Measurements from ENCODE around the gene HEXA.
"Not testable (repeated sequence)": the region's sequence is repeated elsewhere in the genome, so short reads cannot be mapped to it uniquely, and the experiment has no call there.

Gene HEXA

DNA sequence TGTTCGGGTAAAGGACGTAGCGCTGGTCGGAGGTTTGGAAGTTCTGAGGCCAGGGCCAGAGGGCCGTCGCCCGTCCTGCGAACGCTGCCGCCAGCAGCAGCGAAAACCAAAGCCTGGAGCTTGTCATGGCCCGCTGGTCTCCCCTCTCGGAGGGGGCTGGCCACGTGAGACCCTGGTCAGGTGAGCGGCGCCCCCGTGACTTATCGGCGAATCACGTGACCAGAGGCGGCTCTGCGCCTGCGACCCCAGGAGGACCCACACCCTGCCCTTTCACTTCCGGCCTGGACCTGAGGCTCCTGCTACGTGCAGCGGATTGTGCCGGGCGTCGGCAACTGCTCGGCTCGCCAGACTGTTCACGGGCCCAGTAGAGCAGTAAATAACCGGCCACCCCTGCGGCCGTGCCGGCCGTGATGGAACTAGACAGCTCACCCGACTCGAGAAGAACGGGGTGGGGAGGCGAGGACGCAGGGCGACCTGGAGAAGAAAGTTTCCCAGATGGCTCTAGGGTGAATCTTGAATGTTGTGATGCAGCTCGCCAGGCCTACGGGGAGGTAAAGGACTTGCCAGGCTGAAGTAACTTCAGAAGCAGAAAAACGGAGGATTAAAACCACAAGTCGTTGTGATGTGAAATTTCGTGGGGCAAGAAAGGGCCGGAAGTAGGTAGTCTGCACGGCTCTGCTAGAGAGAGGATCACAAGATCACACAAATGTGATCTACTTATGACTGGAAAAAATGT is at the start of gene HEXA:
TSS of gene HEXA (minus strand) at position 169 of the 736 bp plus-strand sequence. CDS start at position 127, 42 bp downstream.
- ATAC-seq: peak; percentile 91
- peak within 1 kb of the TSS; percentile 100 for H3K4me3 Mint-ChIP-seq
- DNase-seq: peak; percentile 99
- H3K27ac Mint-ChIP-seq: peak within 1 kb of the TSS; percentile 100
- H3K27me3 Mint-ChIP-seq: peaks cover 3% of the 10 kb centered on the region
- peaks cover 41% of the 10 kb centered on the region for H3K4me1 Mint-ChIP-seq
- H3K9me3 Mint-ChIP-seq: no peaks in the 10 kb centered on the region
- H3K36me3 Mint-ChIP-seq (ENCODE audit: low read depth): peaks cover 8% of the 10 kb centered on the region

DNA sequence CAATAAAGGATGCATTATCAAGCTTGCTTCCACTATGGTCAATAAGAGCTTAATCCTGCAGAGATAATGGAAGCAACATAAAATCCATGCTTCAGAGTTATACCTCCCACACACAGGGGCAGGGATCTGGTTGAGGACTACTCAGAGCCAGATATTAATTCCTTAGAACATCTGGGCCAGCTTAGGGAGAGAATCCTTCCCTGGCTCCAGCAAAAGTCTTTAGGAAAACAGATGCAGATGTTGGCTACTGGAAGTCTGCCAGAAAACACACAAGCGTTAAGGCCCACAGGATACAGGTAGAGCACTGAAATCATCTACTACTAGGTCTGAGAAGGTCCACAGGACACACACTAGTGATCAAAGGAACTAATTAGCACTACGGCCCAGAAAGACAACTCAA is 47.4 kb upstream of the HEXA start:
- no peaks in the 10 kb centered on the region for H3K4me1 Mint-ChIP-seq
- H3K36me3 Mint-ChIP-seq (ENCODE audit: low read depth): peaks cover 2% of the 10 kb centered on the region
- ATAC-seq (no peak), DNase-seq (no peak)
- H3K4me3 Mint-ChIP-seq: no peak overlapping the region
- no peak overlapping the region for H3K27ac Mint-ChIP-seq
- no peaks in the 10 kb centered on the region for H3K27me3 Mint-ChIP-seq
- peaks cover 23% of the 10 kb centered on the region for H3K9me3 Mint-ChIP-seq

DNA sequence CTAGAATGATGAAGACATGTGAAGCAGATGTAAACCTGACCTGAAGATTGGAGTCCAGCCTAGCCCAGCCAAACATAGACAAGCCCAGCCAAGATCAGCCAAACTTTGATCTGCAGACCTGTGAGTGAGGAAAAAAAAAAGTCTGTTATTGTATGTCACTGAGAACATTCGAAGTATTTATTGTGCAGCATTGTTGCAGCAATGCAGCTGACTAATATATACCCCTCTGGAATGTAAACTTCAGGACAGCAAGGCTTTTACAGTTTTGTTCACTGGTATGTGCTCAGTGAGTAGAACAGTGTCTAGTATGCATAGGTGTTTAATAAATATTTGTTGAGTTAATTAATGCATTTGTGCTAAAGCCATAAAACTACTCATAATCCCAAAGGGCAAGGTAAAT is 45.7 kb upstream of the HEXA start:
- H3K9me3 Mint-ChIP-seq: peaks cover 17% of the 10 kb centered on the region
- H3K27ac Mint-ChIP-seq: no peak overlapping the region
- DNase-seq: no peak
- no peaks in the 10 kb centered on the region for H3K36me3 Mint-ChIP-seq (ENCODE audit: low read depth)
- H3K4me1 Mint-ChIP-seq: no peaks in the 10 kb centered on the region
- no peak for ATAC-seq
- H3K4me3 Mint-ChIP-seq: no peak overlapping the region
- H3K27me3 Mint-ChIP-seq: no peaks in the 10 kb centered on the region

DNA sequence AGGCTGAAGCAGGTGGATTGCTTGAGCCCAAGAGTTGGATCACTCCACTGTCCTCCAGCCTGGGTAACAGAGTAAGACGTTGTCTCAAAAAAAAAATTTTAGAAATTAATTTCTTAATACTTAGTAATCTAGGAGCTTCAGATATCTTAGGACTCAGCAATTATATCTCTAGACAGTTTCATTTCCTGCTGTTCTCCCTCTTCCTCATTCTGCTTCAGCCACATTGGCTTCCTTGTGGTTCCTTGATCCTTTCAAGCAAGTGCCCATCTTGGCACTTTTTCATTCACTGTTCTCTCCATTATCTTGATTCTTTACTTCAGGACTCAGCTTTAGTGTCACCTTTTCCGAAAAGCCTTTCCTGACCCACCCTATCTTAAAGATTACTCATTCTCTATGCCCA is 44.8 kb upstream of the HEXA start:
- Mint-ChIP-seq H3K4me3 (no peak overlapping the region), H3K9me3 (peaks cover 12% of the 10 kb centered on the region), H3K4me1 (no peaks in the 10 kb centered on the region), H3K27ac (no peak overlapping the region), H3K27me3 (no peaks in the 10 kb centered on the region), H3K36me3 (ENCODE audit: low read depth) (no peaks in the 10 kb centered on the region)
- no peak for DNase-seq
- no peak for ATAC-seq

DNA sequence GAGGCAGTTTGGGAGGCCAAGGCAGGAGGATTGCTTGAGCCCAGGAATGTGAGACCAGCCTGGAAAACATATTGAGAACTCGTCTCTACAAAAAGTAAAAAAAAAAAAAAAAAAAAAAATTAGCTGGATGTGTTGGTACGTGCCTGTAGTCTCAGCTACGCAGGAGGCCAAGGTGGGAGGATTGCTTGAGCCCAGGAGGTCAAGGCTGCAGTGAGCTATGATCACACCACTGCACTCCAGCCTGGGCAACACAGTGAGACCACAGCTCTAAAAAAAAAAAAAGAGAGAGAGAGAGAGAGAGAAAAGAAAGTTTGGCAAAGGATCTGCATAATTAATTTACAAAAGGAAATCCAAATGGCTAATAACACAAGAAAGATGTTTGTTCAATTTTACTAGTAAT is 44.0 kb upstream of the HEXA start:
- not testable (repeated sequence) for H3K4me1 Mint-ChIP-seq; DNase-seq; H3K27me3 Mint-ChIP-seq; H3K9me3 Mint-ChIP-seq; H3K4me3 Mint-ChIP-seq; ATAC-seq; H3K36me3 Mint-ChIP-seq (ENCODE audit: low read depth); H3K27ac Mint-ChIP-seq

DNA sequence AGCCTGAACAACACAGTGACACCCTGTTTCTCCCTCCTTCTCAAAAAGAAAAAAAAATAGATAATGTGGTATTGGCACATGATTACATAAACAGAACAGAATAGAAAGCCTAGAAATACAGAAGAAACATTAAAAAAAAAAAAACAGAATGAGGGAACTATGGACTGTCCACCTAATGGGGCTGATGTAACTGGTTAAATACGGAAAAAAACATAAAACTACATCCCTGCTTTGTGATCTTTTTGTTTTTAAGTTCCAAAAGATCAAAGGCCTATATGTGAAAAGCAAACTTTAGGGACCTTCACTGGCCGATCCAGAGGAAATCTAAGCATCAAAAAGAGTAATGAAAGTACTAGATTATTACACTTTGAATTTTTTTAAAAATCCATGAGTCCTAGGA is 39.5 kb upstream of the HEXA start:
- H3K27ac Mint-ChIP-seq: no peak overlapping the region
- no peaks in the 10 kb centered on the region for H3K9me3 Mint-ChIP-seq
- H3K36me3 Mint-ChIP-seq (ENCODE audit: low read depth): no peaks in the 10 kb centered on the region
- DNase-seq (no peak), ATAC-seq (no peak)
- peaks cover 7% of the 10 kb centered on the region for H3K27me3 Mint-ChIP-seq
- H3K4me3 Mint-ChIP-seq: no peak overlapping the region
- no peaks in the 10 kb centered on the region for H3K4me1 Mint-ChIP-seq

DNA sequence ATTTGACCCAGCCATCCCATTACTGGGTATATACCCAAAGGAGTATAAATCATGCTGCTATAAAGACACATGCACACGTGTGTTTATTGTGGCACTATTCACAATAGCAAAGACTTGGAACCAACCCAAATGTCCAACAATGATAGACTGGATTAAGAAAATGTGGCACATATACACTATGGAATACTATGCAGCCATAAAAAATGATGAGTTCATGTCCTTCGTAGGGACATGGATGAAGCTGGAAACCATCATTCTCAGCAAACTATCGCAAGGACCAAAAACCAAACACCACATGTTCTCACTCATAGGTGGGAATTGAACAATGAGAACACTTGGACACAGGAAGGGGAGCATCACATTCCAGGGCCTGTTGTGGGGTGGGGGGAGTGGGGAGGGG is 37.5 kb upstream of the HEXA start:
- ATAC-seq; H3K27me3 Mint-ChIP-seq; H3K4me1 Mint-ChIP-seq; H3K9me3 Mint-ChIP-seq; DNase-seq; H3K27ac Mint-ChIP-seq; H3K36me3 Mint-ChIP-seq (ENCODE audit: low read depth); H3K4me3 Mint-ChIP-seq: not testable (repeated sequence)

DNA sequence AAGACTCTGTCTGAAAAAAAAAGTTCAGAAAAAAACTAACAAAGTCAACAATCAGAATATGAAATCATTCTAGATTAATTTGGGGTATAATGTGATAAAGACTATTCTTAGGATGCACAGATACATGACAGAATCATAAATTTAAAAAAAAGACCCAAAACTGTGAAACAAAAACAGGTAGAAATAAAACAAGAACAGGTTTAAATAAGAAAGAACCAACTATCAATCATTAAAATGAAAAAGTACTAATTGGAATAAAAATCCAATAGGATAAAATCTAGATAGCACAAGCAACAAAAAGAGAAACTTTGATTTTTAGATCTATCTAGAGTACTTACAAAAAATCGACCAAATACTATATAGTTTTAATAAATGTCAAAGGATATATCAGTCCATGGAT is 35.7 kb upstream of the HEXA start:
- DNase-seq: no peak
- H3K27me3 Mint-ChIP-seq: peaks cover 11% of the 10 kb centered on the region
- H3K27ac Mint-ChIP-seq: no peak overlapping the region
- no peak overlapping the region for H3K4me3 Mint-ChIP-seq
- H3K9me3 Mint-ChIP-seq: no peaks in the 10 kb centered on the region
- no peaks in the 10 kb centered on the region for H3K36me3 Mint-ChIP-seq (ENCODE audit: low read depth)
- ATAC-seq: no peak
- H3K4me1 Mint-ChIP-seq: no peaks in the 10 kb centered on the region

DNA sequence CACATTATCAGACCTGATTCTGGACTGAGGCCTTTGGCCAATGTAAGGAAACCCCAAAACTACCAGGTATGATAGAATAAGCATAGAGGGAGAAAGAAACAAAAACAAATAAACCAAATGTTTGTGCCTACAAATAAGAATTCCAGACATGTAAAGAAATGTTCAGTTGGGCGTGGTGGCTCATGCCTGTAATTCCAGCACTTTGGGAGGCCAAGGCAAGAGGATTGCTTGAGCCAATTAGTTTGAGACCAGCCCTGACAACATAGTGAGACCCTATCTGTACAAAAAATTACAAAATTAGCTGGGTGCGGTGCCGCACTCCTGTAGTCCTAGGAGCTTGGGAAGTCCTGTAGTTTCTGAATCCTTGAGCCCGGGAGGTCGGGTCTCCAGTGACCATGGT is 35.3 kb upstream of the HEXA start:
- Mint-ChIP-seq H3K4me1 (no peaks in the 10 kb centered on the region), H3K36me3 (ENCODE audit: low read depth) (no peaks in the 10 kb centered on the region), H3K4me3 (no peak overlapping the region), H3K9me3 (no peaks in the 10 kb centered on the region), H3K27me3 (peaks cover 14% of the 10 kb centered on the region), H3K27ac (no peak overlapping the region)
- no peak for DNase-seq
- no peak for ATAC-seq

DNA sequence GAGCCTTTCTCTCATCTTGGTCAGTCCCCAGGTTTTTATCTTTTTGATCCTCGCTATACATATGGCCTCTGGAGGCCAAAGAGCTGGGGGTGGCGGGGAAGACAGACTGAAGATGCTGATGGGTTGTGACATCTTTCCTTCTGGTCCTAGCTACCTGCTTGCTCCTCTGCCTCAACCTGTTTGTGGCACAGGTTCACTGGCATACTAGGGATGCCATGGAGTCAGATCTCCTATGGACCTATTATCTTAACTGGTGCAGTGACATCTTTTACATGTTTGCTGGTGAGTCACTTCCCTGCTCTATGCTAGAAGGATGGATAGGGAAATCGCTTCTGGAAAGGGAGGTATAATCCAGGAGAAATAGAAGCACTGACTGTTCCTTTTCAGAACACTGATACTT is 31.1 kb upstream of the HEXA start:
- no peak for ATAC-seq
- Mint-ChIP-seq H3K27me3 (peaks cover 24% of the 10 kb centered on the region), H3K9me3 (no peaks in the 10 kb centered on the region), H3K27ac (no peak overlapping the region), H3K36me3 (ENCODE audit: low read depth) (no peaks in the 10 kb centered on the region), H3K4me3 (no peak overlapping the region), H3K4me1 (no peaks in the 10 kb centered on the region)
- no peak for DNase-seq

DNA sequence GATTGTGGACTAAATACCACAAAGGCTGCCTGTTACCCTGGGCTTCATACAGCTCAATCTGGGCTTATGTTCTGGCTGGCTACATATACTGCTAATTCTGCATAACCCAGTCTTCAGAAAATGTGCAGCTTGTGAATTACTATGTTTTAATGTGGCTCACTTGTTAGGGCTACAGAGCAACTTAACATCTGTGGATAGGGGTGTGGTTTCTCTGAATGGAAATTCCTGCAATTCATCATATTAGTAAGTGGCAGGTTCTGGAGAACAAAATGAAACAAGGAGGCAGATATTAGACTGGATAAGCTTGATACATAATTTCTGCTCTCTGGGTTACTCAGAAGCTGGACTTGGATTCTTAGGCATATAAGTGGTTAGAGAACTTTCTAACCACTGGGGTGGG is 29.0 kb upstream of the HEXA start:
- no peak overlapping the region for H3K27ac Mint-ChIP-seq
- no peaks in the 10 kb centered on the region for H3K4me1 Mint-ChIP-seq
- no peak overlapping the region for H3K4me3 Mint-ChIP-seq
- no peaks in the 10 kb centered on the region for H3K36me3 Mint-ChIP-seq (ENCODE audit: low read depth)
- peaks cover 22% of the 10 kb centered on the region for H3K27me3 Mint-ChIP-seq
- no peak for ATAC-seq
- no peak for DNase-seq
- no peaks in the 10 kb centered on the region for H3K9me3 Mint-ChIP-seq

DNA sequence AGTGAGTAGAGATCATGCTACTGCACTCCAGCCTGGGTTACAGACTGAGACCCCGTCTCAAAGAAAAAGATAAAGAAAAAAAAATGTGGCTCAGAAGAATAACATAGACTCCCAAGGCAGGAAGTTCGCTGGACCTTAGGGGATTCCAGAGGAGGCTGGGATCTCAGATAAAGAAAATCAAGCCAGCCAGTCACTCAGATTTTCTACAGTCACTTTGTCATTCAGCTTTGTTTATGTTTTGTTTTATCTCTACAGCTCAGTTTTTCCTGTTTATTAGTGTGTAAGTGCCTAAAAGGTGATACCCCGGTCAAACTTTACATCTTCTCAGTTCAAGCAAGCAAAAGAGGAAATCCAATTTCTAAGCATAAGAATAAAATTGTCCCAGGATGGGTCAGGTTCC is 28.5 kb upstream of the HEXA start:
- Mint-ChIP-seq H3K27me3 (peaks cover 20% of the 10 kb centered on the region), H3K4me1 (no peaks in the 10 kb centered on the region), H3K9me3 (no peaks in the 10 kb centered on the region), H3K4me3 (no peak overlapping the region), H3K36me3 (ENCODE audit: low read depth) (no peaks in the 10 kb centered on the region), H3K27ac (no peak overlapping the region)
- DNase-seq: no peak
- ATAC-seq: no peak

DNA sequence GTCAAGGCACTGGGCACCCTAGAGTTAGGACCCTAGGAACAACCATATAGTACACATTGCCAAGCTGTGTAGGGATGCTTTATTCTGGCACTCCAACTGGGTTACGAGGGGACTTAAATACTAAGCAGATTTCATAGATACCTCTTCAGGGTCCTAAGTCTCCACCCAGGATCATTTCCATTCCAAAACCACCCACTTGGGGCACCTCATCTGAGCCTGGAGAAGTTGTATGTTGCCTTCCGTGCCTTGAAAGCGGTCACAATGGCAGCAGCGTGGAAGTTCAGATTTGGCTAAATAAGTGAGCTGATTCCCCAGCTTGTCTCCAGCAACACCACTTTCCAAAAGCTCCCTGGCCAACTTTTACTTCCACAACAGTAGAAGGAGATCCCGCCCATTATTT is 26.9 kb upstream of the HEXA start:
- no peak overlapping the region for H3K27ac Mint-ChIP-seq
- no peaks in the 10 kb centered on the region for H3K9me3 Mint-ChIP-seq
- H3K36me3 Mint-ChIP-seq (ENCODE audit: low read depth): no peaks in the 10 kb centered on the region
- ATAC-seq (no peak), DNase-seq (no peak)
- no peak overlapping the region for H3K4me3 Mint-ChIP-seq
- H3K27me3 Mint-ChIP-seq: peaks cover 23% of the 10 kb centered on the region
- no peaks in the 10 kb centered on the region for H3K4me1 Mint-ChIP-seq

DNA sequence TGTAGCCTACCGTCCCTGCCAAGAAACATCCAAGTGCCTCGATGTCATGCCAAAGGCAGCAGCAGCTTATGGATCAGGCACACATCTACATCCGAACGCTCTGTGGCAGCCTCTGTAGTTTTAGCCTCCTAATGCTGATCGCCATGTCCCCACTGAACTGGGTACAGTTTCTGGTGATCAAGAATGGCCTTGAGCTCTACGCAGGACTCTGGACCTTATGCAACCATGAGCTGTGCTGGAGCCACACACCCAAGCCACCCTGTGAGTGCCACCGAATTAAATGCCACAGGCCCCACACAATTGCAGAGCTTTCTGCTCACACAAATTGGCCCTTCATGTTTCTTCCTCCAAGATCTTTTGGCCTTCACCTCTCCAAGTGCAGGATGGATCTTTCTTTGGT is 22.8 kb upstream of the HEXA start:
- Mint-ChIP-seq H3K27me3 (peaks cover 15% of the 10 kb centered on the region), H3K27ac (no peak overlapping the region), H3K4me1 (no peaks in the 10 kb centered on the region), H3K4me3 (no peak overlapping the region), H3K9me3 (no peaks in the 10 kb centered on the region), H3K36me3 (ENCODE audit: low read depth) (no peaks in the 10 kb centered on the region)
- DNase-seq (no peak), ATAC-seq (no peak)

DNA sequence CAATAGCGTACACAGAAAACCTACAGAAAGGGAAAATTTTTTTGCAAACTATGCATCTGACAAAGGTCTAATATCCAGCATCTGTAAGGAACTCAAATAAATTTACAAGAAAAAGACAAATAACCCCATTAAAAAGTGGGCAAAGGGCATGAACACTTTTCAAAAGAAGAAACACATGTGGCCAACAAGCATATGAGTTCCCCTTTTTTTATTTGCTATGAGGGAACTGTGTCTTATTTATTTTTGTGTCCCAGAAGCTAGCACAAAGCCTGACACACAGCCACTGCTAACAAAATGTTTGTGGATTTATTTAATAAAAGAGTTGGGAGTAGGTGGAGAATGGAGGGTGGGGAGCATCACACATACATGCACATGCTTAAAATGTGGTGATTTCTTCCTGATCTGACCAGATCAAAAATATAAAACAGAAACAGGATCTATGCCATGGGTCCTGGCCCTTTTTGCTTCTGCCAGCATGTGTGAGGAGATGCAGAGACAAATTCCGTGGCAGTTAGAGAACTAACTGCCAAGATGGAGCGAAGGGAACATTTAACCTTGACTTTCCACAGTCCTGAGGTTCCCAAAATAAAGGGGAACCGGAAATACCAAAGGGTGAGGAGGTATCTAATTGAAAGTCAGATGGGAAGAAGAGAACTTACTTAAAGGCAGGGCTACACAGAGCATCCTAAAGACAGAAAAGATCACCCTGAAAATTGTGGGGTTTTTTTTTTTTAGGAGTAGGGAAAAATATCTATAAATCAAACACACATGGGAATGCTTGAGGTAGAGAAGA is 22.2 kb upstream of the HEXA start, which contains the start of gene TMEM202:
TSS of gene TMEM202 (plus strand) at position 510 of the 793 bp plus-strand sequence. CDS start at position 532, 22 bp downstream.
- Mint-ChIP-seq H3K27me3 (peaks cover 10% of the 10 kb centered on the region), H3K36me3 (ENCODE audit: low read depth) (no peaks in the 10 kb centered on the region), H3K4me1 (no peaks in the 10 kb centered on the region), H3K4me3 (no peak within 1 kb of the TSS), H3K9me3 (no peaks in the 10 kb centered on the region), H3K27ac (no peak within 1 kb of the TSS)
- DNase-seq: no peak
- no peak for ATAC-seq
